ENCODE data around the gene ATP4A.

The ATP4A gene

DNA sequence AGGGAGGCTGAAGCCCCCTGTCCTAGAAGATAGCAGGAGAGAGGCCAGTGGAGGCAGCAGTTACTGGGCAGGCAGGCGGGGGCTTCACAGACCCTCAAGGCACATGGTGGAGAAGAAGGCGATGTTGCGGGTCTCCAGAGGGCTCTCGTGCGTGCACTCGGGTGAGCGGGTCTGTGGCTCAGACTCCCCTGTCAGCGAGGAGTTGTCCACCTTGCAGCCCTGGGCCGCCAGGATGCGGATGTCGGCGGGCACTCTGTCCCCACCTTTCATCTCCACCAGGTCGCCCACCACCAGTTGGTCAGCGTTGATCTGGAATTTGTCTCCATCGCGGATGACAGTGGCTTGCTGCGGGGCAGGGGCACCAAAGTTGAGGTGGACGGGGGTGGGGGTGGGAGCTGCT lies 3.2 kb downstream of the ATP4A start:
- no peaks in the 10 kb centered on the region for H3K36me3 ChIP-seq (ENCODE audit: insufficient read depth, low read length)
- H3F3A ChIP-seq (ENCODE audit: low read depth), result no peaks in the 10 kb centered on the region
- no peak overlapping the region for H3K4me3 ChIP-seq (ENCODE audit: low read length, poor library complexity, severe bottlenecking)
- H4K20me1 ChIP-seq (ENCODE audit: insufficient read depth, low read length, poor library complexity, severe bottlenecking), result no peaks in the 10 kb centered on the region
- H2AFZ ChIP-seq (ENCODE audit: low read length), result no peak overlapping the region
- no peaks in the 10 kb centered on the region for H3K27me3 ChIP-seq (ENCODE audit: insufficient read depth, low read length, poor library complexity, severe bottlenecking)
- no peak overlapping the region for H3K4me2 ChIP-seq (ENCODE audit: low read depth, low read length, poor library complexity, severe bottlenecking)
- H3K4me1 ChIP-seq (ENCODE audit: insufficient read depth, low read length, poor library complexity, severe bottlenecking), result no peaks in the 10 kb centered on the region
- no peaks in the 10 kb centered on the region for H3K9me3 ChIP-seq (ENCODE audit: insufficient read depth, low read depth, low read length)
- TF ChIP-seq, protein P1, sequence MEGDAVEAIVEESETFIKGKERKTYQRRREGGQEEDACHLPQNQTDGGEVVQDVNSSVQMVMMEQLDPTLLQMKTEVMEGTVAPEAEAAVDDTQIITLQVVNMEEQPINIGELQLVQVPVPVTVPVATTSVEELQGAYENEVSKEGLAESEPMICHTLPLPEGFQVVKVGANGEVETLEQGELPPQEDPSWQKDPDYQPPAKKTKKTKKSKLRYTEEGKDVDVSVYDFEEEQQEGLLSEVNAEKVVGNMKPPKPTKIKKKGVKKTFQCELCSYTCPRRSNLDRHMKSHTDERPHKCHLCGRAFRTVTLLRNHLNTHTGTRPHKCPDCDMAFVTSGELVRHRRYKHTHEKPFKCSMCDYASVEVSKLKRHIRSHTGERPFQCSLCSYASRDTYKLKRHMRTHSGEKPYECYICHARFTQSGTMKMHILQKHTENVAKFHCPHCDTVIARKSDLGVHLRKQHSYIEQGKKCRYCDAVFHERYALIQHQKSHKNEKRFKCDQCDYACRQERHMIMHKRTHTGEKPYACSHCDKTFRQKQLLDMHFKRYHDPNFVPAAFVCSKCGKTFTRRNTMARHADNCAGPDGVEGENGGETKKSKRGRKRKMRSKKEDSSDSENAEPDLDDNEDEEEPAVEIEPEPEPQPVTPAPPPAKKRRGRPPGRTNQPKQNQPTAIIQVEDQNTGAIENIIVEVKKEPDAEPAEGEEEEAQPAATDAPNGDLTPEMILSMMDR (conservative IDR thresholded peaks at IDR 0.05; ENCODE audit: low read length), result no peak
- no peak for TF ChIP-seq EZH2phosphoT487 (IDR thresholded peaks at IDR 0.05; ENCODE audit: borderline replicate concordance)
- H3K9ac ChIP-seq (ENCODE audit: low read depth, low read length, poor library complexity, severe bottlenecking), result no peak overlapping the region
- no peaks in the 10 kb centered on the region for H3K9me2 ChIP-seq (replicated peaks; ENCODE audit: low read depth, low read length)
- no peaks in the 10 kb centered on the region for H3K79me2 ChIP-seq (ENCODE audit: insufficient read depth, low read length)

DNA sequence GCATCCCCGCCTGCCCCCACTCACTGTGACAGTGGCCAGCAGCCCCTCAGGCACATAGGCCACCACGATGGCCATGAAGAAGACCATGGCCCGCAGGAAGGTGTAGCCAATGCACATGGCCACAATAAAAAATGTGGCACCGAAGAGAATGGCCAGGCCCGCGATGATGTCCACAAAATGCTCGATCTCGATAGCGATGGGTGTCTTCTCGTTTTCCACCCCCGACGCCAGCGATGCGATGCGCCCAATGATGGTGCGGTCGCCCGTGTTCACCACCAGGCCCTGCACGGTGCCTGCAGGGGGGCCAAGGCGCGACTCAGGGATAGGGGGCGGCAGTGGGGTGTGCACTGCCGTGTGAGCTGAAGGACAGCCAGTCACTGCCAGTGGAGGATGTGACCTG lies 3.7 kb downstream of the ATP4A start:
- Histone ChIP-seq H2AFZ (ENCODE audit: low read length) (no peak overlapping the region), H3K4me1 (ENCODE audit: insufficient read depth, low read length, poor library complexity, severe bottlenecking) (no peaks in the 10 kb centered on the region), H3K79me2 (ENCODE audit: insufficient read depth, low read length) (no peaks in the 10 kb centered on the region), H3F3A (ENCODE audit: low read depth) (no peaks in the 10 kb centered on the region), H3K4me3 (ENCODE audit: low read length, poor library complexity, severe bottlenecking) (no peak overlapping the region), H3K9me3 (ENCODE audit: insufficient read depth, low read depth, low read length) (no peaks in the 10 kb centered on the region), H3K4me2 (ENCODE audit: low read depth, low read length, poor library complexity, severe bottlenecking) (no peak overlapping the region), H4K20me1 (ENCODE audit: insufficient read depth, low read length, poor library complexity, severe bottlenecking) (no peaks in the 10 kb centered on the region), H3K27me3 (ENCODE audit: insufficient read depth, low read length, poor library complexity, severe bottlenecking) (no peaks in the 10 kb centered on the region), H3K9ac (ENCODE audit: low read depth, low read length, poor library complexity, severe bottlenecking) (no peak overlapping the region), H3K9me2 (replicated peaks; ENCODE audit: low read depth, low read length) (no peaks in the 10 kb centered on the region), H3K36me3 (ENCODE audit: insufficient read depth, low read length) (no peaks in the 10 kb centered on the region)
- no peak for TF ChIP-seq EZH2phosphoT487 (IDR thresholded peaks at IDR 0.05; ENCODE audit: borderline replicate concordance)
- TF ChIP-seq, protein P1 (conservative IDR thresholded peaks at IDR 0.05; ENCODE audit: low read length), result no peak

DNA sequence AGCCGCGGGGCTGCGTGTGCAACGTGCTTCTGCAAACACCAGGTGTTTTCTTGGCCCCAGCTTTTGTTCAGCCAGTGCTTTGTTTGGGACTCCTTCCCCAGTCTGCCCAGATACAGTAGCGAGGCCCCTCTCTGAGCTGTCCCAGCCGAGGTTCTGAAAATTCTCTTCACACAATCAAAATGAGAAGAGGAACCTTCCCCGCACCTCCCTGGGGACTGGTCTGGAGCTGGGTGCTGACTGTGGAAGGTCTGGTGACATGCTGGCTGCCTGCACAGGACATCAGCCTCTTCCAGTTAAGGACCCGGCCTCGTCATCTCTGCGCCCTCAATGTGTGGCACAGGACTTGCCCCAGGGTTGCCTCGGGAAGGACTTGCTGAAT lies 4.2 kb downstream of the ATP4A start:
- no peak overlapping the region for H3K4me2 ChIP-seq (ENCODE audit: low read depth, low read length, poor library complexity, severe bottlenecking)
- TF ChIP-seq EZH2phosphoT487 (IDR thresholded peaks at IDR 0.05; ENCODE audit: borderline replicate concordance), result no peak
- TF ChIP-seq, protein P1 (conservative IDR thresholded peaks at IDR 0.05; ENCODE audit: low read length), result no peak
- H2AFZ ChIP-seq (ENCODE audit: low read length), result no peak overlapping the region
- H3K9me3 ChIP-seq (ENCODE audit: insufficient read depth, low read depth, low read length), result no peaks in the 10 kb centered on the region
- H3K9me2 ChIP-seq (replicated peaks; ENCODE audit: low read depth, low read length), result no peaks in the 10 kb centered on the region
- no peaks in the 10 kb centered on the region for H3K4me1 ChIP-seq (ENCODE audit: insufficient read depth, low read length, poor library complexity, severe bottlenecking)
- H3K79me2 ChIP-seq (ENCODE audit: insufficient read depth, low read length), result no peaks in the 10 kb centered on the region
- H3K9ac ChIP-seq (ENCODE audit: low read depth, low read length, poor library complexity, severe bottlenecking), result no peak overlapping the region
- H3K36me3 ChIP-seq (ENCODE audit: insufficient read depth, low read length), result no peaks in the 10 kb centered on the region
- no peaks in the 10 kb centered on the region for H4K20me1 ChIP-seq (ENCODE audit: insufficient read depth, low read length, poor library complexity, severe bottlenecking)
- no peak overlapping the region for H3K4me3 ChIP-seq (ENCODE audit: low read length, poor library complexity, severe bottlenecking)
- H3F3A ChIP-seq (ENCODE audit: low read depth), result no peaks in the 10 kb centered on the region
- no peaks in the 10 kb centered on the region for H3K27me3 ChIP-seq (ENCODE audit: insufficient read depth, low read length, poor library complexity, severe bottlenecking)

All from Loucy (cell line).